K562 (cell line): ENCODE data around the gene CEP192. TPM values are rescaled to one million over a fixed set of nuclear protein-coding genes. Genes with fewer than 3 reads are reported as not detected.

ENCODE experiments used
- ARID4B ChIP-seq: sonication (generic); formaldehyde crosslinking; IDR thresholded peaks from 2 replicates; pipeline ENCODE4 v1.8.0; 2022; ENCODE audit warnings: mild to moderate bottlenecking, missing genetic modification reagents
- BACH1 ChIP-seq: fragments of 200-800 bp; sonication (Bioruptor generic); IDR thresholded peaks from 2 replicates; pipeline ENCODE4 v1.6.1; 2016; ENCODE audit warnings: missing genetic modification characterization, missing compliant biosample characterization
- CBFA2T2 ChIP-seq: fragments of 450-650 bp; conservative IDR thresholded peaks from 2 replicates; pipeline ENCODE4 v1.6.1; 2017; ENCODE audit warnings: mild to moderate bottlenecking
- CBX1 ChIP-seq: sonication (generic); IDR thresholded peaks from 2 replicates; pipeline ENCODE4 v1.6.1; 2016; ENCODE audit warnings: antibody characterized with exemption, low read depth, mild to moderate bottlenecking
- CEBPG ChIP-seq, 3 experiments: fragments of 200-800 bp in 1 of 3; sonication (Bioruptor generic) in 1 of 3; sonication (generic) in 1 of 3; formaldehyde crosslinking in 1 of 3; IDR thresholded peaks in 2 of 3; conservative IDR thresholded peaks in 1 of 3; 2 replicates each; pipeline versions ENCODE4 v1.6.1 to v1.8.0; 2016 to 2022; ENCODE audit warnings: missing compliant biosample characterization in 2 of 3, missing genetic modification characterization in 2 of 3, mild to moderate bottlenecking in 1 of 3, missing genetic modification reagents in 1 of 3
- CREB5 ChIP-seq: fragments of 250-450 bp; sonication (Bioruptor Pico); IDR thresholded peaks from 2 replicates; pipeline ENCODE4 v1.5.0; 2020; ENCODE audit warnings: mild to moderate bottlenecking
- ESRRB ChIP-seq: fragments of 250-450 bp; sonication (Bioruptor Pico); IDR thresholded peaks from 2 replicates; pipeline ENCODE4 v1.5.0; 2020; ENCODE audit warnings: mild to moderate bottlenecking, moderate library complexity, borderline replicate concordance
- GATAD2B ChIP-seq: fragments of 450-650 bp; IDR thresholded peaks from 2 replicates; pipeline ENCODE4 v1.6.1; 2017; ENCODE audit warnings: mild to moderate bottlenecking, borderline replicate concordance
- MED1 ChIP-seq: sonication (generic); formaldehyde crosslinking; IDR thresholded peaks from 2 replicates; pipeline ENCODE4 v1.8.1; 2023; ENCODE audit warnings: missing genetic modification reagents, borderline replicate concordance
- RAD21 ChIP-seq, 2 experiments: fragments of 250-450 bp in 1 of 2; fragments of 450-650 bp in 1 of 2; sonication (Bioruptor Pico) in 1 of 2; formaldehyde crosslinking in 1 of 2; IDR thresholded peaks in 1 of 2; conservative IDR thresholded peaks in 1 of 2; 2 replicates each; pipeline versions ENCODE4 v1.4.0 to v1.8.0; 2020 to 2022; ENCODE audit warnings: mild to moderate bottlenecking in 2 of 2, moderate library complexity in 1 of 2
- RBM22 ChIP-seq: fragments of 200-400 bp; formaldehyde crosslinking; IDR thresholded peaks from 2 replicates; pipeline ENCODE4 v1.6.1; 2018; ENCODE audit warnings: low read length, low read depth; ENCODE audit not compliant: poor library complexity, severe bottlenecking
- SMAD3 ChIP-seq: fragments of 450-650 bp; formaldehyde crosslinking; conservative IDR thresholded peaks from 2 replicates; pipeline ENCODE4 v1.4.0; 2020; ENCODE audit warnings: mild to moderate bottlenecking
- TARDBP ChIP-seq: fragments of 450-650 bp; IDR thresholded peaks from 2 replicates; pipeline ENCODE4 v1.6.1; 2016
- ZBTB49 ChIP-seq: sonication (generic); formaldehyde crosslinking; IDR thresholded peaks from 2 replicates; pipeline ENCODE4 v1.8.0; 2022; ENCODE audit warnings: missing genetic modification reagents, mild to moderate bottlenecking, borderline replicate concordance
- ZEB2 ChIP-seq: fragments of 450-650 bp; IDR thresholded peaks from 2 replicates; pipeline ENCODE4 v1.6.1; 2016
- ZKSCAN1 ChIP-seq: fragments of 150-350 bp; IDR thresholded peaks from 2 replicates; pipeline ENCODE4 v1.6.1; 2016; ENCODE audit warnings: low read depth, low read length
- ZNF133 ChIP-seq: fragments of 250-450 bp; sonication (Bioruptor Pico); IDR thresholded peaks from 2 replicates; pipeline ENCODE4 v1.4.0; 2020; ENCODE audit warnings: mild to moderate bottlenecking
- ZNF75A ChIP-seq: fragments of 450-650 bp; formaldehyde crosslinking; IDR thresholded peaks from 2 replicates; pipeline ENCODE4 v1.4.0; 2020; ENCODE audit warnings: mild to moderate bottlenecking
- polyA plus RNA-seq, 8 experiments: library from polyadenylated mRNA; depleted of rRNA in 4 of 8; stranded (reverse) in 5 of 8; unstranded in 3 of 8; fragments of >200 nt; fragmentation: Nextera tagmentation in 2 of 8; fragmentation: Illumina TruSeq in 1 of 8; extraction: Ambion mirVana in 2 of 8; extraction: Trizol in 1 of 8; gene quantifications; 2 replicates each; pipeline versions ENCODE4 v1.2.1 to v1.2.3, GENCODE V29; 2011 to 2014; ENCODE audit warnings: inconsistent platforms in 1 of 8, missing spikeins in 1 of 8
- total RNA-seq, 7 experiments: library from RNA; depleted of rRNA in 6 of 7; stranded (reverse); fragments of >200 nt in 6 of 7; fragmentation: Illumina TruSeq in 2 of 7; extraction: Trizol in 2 of 7; gene quantifications; 2 replicates each; pipeline versions ENCODE4 v1.2.1 to v1.2.3, GENCODE V29; 2011 to 2021; ENCODE audit warnings: low replicate concordance in 1 of 7

The CEP192 gene
- total and polyA plus RNA-seq, 9 of the 15 experiments (the other 6 are each of a cell fraction or from before 2014, with no cell fraction given) = 14.4 to 54.4 (median 35.8) TPM

GRCh38 chr18:12990967-12991820 is at the start of gene CEP192 (continued):
- TF ChIP-seq CREB5 (CRISPR knock-in tag) = no peak
- no peak for TF ChIP-seq ZNF133
- TF ChIP-seq CBFA2T2 = no peak
- peak; percentile 86 for TF ChIP-seq CBX1
- peak; percentile 89 for TF ChIP-seq ARID4B (CRISPR knock-in tag)
- 0 out of 2 replicates have a peak, but pooled peaks have one; percentile 33 for TF ChIP-seq ZEB2
- no peak; the same call in 1 of the 2 replicates for TF ChIP-seq CEBPG (CRISPR knock-in tag; IDR thresholded peaks at IDR 0.05)
- TF ChIP-seq CEBPG (tag; conservative IDR thresholded peaks at IDR 0.05 in 1 of 2, IDR thresholded peaks at IDR 0.05 in 1 of 2) = no peak
- no peak for TF ChIP-seq BACH1 (tag)
- TF ChIP-seq ESRRB = no peak
- no peak for TF ChIP-seq MED1 (CRISPR knock-in tag)
- no peak for TF ChIP-seq ZBTB49 (CRISPR knock-in tag)
- peak; percentile 75; the same call in 1 of the 2 replicates for TF ChIP-seq TARDBP
- no peak for TF ChIP-seq GATAD2B
- TF ChIP-seq RBM22 = peak; percentile 57
- no peak for TF ChIP-seq SMAD3 (CRISPR knock-in tag)
- no peak for TF ChIP-seq RAD21 (CRISPR knock-in tag; conservative IDR thresholded peaks at IDR 0.05 in 1 of 2, IDR thresholded peaks at IDR 0.05 in 1 of 2)
- TF ChIP-seq ZKSCAN1 = no peak; the same call in 1 of the 2 replicates
- TF ChIP-seq ZNF75A (CRISPR knock-in tag) = no peak
